ENCODE results near the gene TMEM51.

TMEM51 gene, protein sequence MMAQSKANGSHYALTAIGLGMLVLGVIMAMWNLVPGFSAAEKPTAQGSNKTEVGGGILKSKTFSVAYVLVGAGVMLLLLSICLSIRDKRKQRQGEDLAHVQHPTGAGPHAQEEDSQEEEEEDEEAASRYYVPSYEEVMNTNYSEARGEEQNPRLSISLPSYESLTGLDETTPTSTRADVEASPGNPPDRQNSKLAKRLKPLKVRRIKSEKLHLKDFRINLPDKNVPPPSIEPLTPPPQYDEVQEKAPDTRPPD

GRCh38 chr1:15153184-15153841 is at the start of gene TMEM51:
TMEM51 (plus strand) TSS chr1:15153747; CDS start chr1:15215088, 61,341 bp downstream.
- peak; percentile 53 for DNase-seq (ENCODE audit: low spot score)

DNA sequence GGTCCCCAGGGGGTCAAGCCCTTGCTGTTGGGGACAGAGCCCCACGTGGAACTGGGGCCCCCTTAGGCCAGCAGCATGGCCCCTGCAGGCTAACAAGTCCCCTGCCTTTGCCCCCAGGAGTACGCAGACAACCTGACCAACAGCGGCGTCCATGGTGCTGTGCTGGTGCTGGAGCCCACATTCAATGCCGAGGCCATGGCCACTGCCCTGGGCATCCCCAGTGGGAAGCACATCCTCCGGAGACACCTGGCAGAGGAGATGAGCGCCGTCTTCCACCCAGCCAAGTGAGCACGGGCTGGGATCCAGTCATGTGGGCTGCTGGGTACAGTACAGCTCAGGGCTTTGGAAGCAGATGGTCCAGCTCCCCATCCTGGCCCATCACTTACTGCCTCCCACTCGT is 49.6 kb upstream of the TMEM51 start:
- DNase-seq (ENCODE audit: low spot score): no peak

- DNase-seq (ENCODE audit: low spot score): no peak
Measured at GRCh38 chr1:15104768-15105167, 48.8 kb upstream of the TMEM51 start.

DNA sequence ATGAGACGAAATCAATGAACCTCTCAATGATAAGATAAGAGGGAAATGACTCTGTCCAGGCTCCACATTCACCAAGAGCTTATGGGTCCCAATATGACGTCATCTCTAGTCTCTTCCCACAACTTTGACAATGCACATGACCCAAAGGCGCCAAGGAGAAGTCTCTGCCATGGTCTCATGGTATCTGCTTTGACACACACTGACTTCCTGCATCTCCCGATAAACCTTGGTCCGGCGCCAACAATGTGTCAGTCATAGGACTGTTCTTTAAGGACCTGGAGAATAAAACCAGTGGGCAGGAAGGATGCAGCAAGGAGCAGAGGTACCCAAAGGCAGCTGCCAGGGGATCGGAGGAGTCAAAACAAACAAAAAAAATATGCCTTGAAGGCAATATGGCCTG is 46.9 kb upstream of the TMEM51 start:
- DNase-seq (ENCODE audit: low spot score): peak; percentile 57

GRCh38 chr1:15107058-15107687 is 46.4 kb upstream of the TMEM51 start:
- DNase-seq (ENCODE audit: low spot score): no peak

- DNase-seq (ENCODE audit: low spot score): no peak
Measured at GRCh38 chr1:15107911-15108310, 45.6 kb upstream of the TMEM51 start.

GRCh38 chr1:15110128-15110866 is 43.2 kb upstream of the TMEM51 start:
- DNase-seq (ENCODE audit: low spot score): no peak

DNA sequence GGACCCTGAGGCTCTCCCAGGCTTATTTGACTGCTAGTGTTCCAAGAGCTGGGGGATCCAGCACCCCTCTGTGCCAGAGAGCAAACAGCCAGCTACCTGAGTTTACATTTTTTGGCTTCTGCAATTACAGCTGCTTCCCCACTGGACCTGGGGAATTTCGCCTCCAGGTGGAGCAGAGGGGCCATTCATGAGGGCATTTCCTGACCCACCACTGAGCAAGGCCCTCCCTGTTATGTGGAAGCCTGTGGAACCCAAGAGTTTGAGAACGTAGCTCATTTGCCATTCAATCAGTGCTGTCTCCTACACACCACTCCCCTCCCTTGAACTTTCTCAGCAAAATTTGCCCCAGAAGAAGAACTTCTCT is 42.7 kb upstream of the TMEM51 start:
- DNase-seq (ENCODE audit: low spot score): no peak

GRCh38 chr1:15113146-15113545 is 40.4 kb upstream of the TMEM51 start:
- DNase-seq (ENCODE audit: low spot score): no peak

DNA sequence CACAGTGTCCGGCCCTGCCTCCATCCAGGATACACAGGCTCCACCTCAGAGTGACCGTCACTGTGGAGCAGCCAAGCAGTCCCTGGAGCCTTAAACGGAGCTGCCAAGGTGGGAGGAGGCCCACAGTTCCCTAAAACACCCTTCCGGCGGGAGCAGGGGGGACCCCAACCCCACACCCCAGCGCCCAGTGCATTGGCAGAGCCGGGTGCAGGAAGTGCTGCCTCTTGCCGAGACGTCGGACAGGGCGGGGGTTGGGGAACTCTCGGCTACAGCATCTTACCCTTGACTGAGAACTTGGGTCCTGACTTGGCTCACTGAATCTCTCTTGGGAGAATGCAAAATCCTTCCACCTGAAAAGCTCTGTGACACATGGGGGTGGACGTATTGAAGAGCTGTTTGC is 38.7 kb upstream of the TMEM51 start:
- no peak for DNase-seq (ENCODE audit: low spot score)

DNA sequence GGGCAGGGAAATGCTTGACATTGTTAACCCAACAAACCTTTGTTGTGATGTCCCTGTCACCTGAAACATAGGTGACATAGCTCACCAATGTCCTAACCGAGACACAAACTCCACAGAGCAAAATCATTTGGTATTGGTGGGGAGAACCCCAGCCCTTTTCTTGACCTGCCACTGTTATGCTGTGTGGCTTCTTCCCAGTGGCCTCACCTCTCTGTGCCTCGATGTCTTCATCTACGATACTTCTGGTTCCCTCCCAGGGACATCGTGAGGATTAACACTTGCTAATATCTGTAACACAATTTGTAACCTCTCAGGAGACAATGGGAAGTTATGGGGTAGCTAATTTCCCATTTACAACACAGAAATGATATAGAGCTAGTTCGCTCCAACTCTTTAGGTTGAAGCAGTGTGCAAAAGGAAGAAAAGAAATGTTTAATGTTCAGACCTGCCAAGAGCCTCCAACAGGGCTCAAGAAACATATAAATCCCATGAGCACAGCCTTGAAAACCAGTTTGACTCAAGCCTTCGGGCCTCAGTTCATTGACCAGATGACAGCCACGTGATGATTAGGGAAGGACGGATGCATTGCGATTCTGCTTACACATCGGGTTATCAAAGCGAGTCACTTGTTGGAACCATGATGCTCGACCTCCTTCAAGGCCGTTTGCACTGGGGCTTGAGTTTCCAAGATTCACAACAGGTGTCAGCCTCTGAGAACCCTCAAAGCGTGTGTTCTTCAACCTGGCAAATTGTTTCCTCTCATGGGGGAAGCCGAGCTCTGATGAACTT is 37.8 kb upstream of the TMEM51 start:
- DNase-seq (ENCODE audit: low spot score): no peak

GRCh38 chr1:15116966-15117365 is 36.6 kb upstream of the TMEM51 start:
- no peak for DNase-seq (ENCODE audit: low spot score)

GRCh38 chr1:15117671-15118325 is 35.7 kb upstream of the TMEM51 start:
- no peak for DNase-seq (ENCODE audit: low spot score)

- DNase-seq (ENCODE audit: low spot score): no peak
Measured at GRCh38 chr1:15118579-15118978, 35.0 kb upstream of the TMEM51 start.

GRCh38 chr1:15120251-15120945 is 33.1 kb upstream of the TMEM51 start:
- no peak for DNase-seq (ENCODE audit: low spot score)

- DNase-seq (ENCODE audit: low spot score): no peak
Measured at GRCh38 chr1:15122331-15122730, 31.2 kb upstream of the TMEM51 start.

GRCh38 chr1:15123270-15123669 is 30.3 kb upstream of the TMEM51 start:
- DNase-seq (ENCODE audit: low spot score): no peak

- DNase-seq (ENCODE audit: low spot score): no peak
Measured at GRCh38 chr1:15123925-15124324, 29.6 kb upstream of the TMEM51 start.

GRCh38 chr1:15124362-15125100 is 29.0 kb upstream of the TMEM51 start:
- DNase-seq (ENCODE audit: low spot score): no peak

GRCh38 chr1:15125101-15125745 is 28.3 kb upstream of the TMEM51 start:
- no peak for DNase-seq (ENCODE audit: low spot score)
